Muscle of arm (tissue), 12 donors: ENCODE measurements around the gene SCLY. TPM values are rescaled to one million over a fixed set of nuclear protein-coding genes. Genes with fewer than 3 reads are reported as not detected.

ENCODE experiments used
- DNase-seq: peaks from one replicate; pipeline ENCODE4 v3.0.0-alpha.2; 2013
- polyA plus RNA-seq, 12 donors: library from polyadenylated mRNA; unstranded; fragments of 120-200 nt; gene quantifications; one replicate each; pipeline ENCODE4 v1.2.1, GENCODE V29; 2013; ENCODE audit not compliant: insufficient read length in 12 of 12

The SCLY gene
- polyA plus RNA-seq, 12 donors: 7.7 to 13.9 (median 10.2) TPM; not detected in 1

DNA sequence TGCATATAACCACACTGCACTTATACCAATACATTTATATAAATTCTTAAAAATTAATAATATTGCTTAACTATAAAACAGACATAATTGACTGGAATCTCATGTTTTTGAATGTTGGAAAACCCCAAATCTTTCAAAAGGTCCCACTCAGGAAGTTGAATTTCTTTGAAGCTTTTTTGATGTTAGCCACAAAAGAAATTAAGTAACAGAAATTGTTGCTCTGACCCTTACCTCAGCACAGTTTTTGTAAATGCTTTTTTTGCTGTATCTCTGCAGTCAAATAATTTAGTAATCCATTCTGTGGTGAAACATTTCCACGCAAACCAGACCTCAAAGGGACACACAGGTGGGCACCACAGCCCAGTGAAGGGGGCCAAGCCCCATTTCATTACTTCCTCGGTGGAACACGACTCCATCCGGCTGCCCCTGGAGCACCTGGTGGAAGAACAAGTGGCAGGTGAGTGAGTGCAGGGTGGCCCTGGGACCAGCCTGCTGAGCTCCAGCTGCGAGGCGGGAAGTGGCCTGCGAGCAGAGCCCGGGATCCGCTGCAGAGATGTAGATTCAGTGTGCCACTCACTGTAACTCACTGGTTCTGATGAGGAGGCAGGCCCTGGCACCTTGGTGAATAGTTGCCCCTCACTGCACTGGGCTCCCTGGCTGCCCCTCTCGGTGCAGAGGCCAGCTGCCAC is 8.4 kb downstream of the SCLY start:
- DNase-seq: no peak

DNA sequence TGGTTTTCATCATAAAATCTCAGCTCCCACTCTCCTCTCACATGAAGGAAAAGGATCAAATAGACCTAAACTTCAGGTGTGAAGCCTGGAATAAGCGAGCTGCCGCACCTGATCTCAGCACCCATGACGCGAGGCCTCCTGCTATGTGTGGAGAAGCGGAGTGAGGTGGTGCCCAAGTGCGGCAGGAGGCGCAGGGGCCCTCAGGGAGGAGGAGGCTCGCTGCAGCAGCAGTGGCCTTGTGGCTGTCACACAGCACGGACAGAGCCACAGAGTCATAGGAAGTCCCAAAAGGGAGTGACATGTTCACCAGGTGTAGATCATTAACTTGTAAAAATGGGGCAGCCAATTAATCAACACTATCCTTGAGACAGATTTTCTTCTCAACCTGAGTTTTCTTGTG is 9.1 kb downstream of the SCLY start:
- no peak for DNase-seq

DNA sequence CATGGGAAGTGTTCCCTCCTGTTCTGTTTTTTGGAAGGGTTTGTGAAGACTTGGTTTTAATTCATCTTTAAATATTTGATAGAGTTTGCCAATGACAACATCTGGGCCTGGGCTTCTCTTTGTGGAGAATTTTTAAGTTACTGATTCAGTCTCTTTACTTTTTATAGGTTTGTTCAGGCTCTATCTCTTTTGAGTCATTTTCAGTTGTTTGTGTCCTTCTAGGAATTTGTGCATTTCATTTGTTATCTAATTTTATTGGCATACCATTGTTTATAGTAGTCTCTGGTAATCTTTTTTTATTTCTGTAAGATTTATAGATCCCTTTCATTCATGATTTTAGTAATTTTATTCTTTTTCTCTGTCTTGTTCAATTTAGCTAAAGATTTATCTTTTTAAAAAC is 14.6 kb downstream of the SCLY start:
- DNase-seq: no peak

DNA sequence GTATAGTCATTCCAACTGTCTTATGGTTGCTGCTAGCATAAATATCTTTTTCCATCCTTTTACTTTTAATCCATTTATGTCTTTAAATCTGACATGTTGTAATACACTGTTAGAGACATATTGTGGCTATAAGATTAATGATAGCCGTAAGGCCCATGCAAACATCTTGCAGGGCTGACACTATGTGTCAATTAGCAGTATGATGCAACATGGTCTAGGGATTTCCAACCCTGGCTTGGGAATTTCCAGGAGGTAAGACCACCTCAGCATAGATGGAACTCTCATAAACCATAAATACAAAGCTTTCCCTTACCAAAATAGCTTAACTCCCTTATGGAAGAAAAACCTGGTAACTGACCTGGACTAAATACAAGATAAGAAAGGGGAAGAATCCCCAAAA is 16.5 kb downstream of the SCLY start:
- DNase-seq: no peak

DNA sequence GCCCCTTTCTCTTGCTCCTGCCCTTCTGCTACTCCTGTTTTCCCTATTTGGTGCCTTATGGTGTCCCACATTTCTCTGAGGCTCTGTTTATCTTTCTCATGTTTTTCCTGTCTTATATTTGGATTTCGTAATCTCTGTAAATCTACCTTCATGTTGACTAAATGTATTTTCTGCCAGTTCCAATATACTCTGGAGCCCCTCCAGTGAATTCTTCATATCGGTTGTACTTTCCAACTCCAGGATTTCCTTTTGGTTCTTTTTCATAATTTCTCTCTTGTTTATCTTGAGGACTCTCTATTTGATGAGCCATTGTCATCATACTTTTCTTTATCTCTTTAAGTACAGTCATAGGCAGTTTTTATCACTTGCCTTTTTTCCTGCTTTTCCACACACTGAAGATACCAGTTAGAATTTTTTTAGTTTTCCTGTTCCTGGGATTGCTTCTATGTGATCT is 19.1 kb downstream of the SCLY start:
- DNase-seq: no peak

DNA sequence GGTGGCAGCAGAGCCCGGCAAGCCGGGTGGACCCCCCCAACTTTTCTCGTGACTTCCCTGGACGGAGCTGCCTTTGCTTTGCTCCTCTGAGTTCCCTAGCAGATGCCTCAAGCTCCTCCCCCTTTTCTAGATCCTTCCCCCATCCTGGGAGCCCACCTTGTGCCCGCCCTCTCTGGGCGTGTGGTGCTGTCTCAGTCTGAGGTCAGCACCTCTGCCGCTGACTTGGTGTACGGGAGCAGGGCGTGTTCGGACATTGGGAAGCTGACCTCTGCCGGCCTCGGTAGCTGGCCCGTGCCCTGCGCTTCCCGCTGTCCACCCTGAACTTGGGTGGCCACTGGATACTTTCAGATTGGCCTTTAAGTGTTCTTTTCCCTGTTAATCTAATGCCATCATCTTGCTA is 19.7 kb downstream of the SCLY start:
- no peak for DNase-seq

DNA sequence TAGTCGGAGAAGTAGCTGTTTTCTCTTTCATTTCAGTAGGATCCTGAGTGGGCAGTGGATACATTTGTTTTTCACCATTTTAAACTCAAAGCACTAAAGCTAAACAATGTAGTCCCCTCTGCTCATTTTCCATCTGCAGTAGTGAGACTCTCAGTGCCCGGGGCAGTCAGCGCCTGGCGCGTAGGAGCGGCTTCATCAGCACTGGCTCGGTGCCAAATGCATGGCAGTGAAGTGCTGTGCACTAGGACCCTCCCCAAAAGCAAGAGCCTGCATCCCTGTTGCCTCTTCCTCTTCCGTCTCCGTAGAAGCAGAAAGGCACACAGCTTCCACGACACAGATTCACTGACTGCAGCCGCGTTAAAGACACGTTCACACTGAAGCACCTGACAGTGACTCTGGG is 20.3 kb downstream of the SCLY start:
- DNase-seq: no peak

DNA sequence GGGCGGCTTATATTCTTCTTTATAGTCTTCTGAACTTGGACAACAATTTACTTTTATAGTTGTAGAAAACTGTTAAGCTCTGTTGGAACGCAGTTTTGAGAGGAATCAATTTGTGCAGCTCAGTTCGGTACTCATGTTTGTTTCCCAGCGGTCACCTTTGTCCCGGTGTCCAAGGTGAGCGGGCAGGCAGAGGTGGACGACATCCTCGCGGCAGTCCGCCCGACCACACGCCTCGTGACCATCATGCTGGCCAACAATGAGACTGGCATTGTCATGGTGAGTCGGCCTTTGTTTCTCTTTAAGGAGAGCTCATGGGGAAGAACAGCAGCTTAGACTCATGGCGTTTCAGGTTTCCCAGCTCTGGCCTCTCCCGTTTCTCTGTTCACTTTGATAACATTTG is 20.8 kb downstream of the SCLY start:
- no peak for DNase-seq

DNA sequence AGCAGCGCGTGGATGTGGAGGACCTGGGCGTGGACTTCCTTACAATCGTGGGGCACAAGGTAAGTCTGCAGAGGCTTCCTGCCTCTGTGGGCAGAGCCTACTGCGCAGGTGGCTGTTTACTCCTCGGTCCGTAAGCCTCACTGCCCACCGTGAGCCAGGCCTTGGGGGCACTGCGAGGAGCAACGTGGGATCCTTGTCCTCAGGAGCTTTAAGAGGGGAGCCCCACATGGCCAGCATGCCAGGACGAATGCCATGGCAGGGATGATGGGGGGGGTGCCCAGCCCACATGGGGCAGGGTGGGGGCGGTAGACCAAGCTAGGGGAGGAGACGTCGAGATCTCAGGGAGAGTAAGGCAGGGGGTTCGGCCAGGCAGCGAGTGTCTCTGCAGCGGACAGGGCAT is 21.4 kb downstream of the SCLY start:
- DNase-seq: no peak

DNA sequence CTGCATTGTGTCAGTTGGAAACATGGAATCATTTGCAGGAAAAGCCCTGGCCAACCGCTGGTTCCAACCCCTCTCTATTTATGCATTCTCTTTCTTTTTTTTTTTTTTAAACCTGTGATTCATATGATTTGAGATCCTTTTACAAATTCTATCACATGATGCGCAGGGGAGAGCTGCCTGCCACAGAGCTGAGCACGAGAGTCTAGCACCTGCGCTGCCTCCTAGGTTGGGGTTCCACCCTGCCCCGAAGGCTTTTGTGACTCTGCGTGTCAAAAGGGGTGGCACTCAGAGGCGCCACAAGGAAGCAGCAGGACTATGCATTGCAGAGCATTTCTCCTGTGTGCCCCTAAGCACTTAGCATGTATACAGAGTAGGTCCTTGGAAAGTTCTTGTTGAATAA is 22.0 kb downstream of the SCLY start:
- no peak for DNase-seq

DNA sequence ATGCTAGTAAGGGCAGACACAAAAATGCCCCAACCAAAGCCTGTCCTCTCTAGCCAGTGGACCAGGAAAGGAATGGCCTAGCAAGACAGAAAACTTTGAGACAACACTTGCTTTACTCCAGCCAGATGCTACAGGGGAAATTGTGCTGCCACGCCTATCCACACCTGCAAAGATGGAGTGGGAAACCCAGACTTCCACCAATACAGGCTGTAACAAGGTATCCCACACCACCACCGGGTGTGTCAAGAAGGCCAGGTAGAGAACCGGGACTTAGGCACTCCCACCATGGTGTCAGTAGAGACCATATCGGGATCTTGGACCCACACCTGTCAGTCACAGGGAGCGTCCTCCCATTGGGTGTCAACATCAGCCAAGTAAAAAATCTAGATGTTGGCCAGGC is 23.1 kb downstream of the SCLY start:
- DNase-seq: no peak

DNA sequence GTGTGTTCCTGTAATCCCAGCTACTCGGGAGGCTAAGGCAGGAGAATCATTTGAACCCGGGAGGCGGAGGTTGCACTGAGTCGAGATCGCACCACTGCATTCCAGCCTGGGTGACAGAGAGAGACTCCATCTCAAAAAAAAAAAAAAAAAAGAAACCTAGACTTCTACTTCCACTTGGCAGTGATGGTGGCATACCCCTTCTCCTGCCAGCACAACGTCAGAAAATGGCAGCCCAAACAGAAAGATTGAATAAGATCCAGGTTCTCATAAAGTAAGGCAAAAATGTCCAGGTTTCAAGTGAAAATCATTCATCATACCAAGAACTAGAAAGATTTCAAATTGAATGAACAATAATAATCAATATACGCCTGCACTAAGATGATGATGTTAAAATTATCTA is 24.0 kb downstream of the SCLY start:
- DNase-seq: no peak

DNA sequence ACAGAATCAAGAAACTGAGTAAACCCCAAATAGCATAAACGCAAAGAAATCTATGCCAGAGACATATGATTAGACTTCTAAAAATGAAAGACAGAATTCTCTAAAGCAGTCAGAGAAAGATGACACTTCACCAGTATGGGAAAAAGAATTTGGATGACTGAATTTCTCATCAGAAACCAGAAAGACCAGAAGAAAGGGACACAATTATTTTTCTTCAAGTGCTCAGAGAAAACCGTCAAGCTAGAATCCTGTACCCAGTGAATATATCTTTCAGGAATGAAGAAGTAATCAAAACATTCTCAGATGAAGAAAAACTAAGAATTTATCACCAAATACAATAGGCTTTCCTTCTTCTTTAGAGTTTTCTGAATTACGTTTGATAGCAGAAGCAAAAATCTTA is 25.1 kb downstream of the SCLY start:
- no peak for DNase-seq

DNA sequence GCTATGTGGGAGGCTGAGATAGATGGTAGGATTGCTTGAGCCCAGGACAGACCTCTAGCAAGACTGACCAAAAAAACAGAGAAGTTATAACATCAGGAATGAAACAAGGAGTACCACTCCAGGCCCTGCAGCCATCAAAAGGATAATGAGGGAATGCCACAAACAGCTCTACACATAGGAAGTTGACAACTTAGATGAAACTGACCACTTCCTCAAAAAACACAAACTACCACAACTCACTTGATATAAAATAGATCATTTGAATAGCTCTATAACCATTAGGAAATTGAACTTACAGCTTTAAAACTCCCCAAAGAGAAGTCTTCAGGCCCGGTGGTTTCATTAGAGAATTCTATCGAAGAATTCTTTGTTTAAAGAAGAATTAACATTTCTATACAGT is 26.4 kb downstream of the SCLY start:
- DNase-seq: no peak

DNA sequence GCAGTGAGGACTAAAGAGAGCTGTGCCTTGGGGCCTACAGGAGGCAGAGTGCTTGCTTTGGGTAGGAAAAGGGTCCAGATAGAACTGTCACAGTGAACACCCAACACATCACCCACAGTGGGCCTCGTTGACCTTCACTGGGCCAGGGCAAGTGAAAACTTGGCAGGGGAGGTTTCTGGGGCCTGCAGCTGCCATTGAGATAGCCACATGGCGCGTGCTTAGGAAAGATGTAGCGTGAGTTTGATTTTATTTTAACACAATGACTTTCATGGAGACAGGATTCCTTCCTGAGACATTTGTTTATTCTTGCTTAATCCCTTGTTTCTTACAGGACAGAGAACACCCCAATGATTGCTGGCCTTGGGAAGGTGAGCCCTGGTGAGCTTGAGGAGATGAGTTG is 30.1 kb downstream of the SCLY start:
- no peak for DNase-seq

DNA sequence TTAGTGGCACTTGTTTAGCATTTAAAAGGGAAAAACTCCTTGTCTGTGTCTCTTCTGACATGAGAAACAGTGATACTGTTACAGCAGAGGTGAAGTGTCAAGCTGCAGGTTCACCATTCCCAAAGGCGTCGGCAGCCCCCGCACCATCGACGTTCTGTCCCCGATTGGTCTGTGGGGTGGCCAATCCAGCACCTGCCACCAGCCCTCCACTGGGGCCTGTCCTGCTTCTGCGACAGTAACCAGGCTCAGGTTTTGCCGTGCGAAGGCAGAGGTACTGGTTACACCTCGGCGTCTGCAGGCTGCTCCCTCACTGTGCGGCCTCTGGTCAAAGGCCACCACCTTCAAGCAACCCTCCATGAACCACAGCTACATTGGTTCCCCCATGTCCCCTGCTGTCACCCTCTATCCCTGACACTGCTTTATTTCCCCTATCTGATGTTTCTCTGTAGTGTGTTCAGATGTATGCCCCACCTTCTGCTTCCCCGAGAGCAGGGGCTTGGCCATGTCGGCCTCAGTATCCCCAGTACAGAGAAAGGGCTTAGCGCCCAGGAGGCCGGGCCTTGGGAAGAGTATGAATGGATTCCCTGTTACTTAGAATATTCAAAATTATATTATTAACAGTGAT is 30.7 kb downstream of the SCLY start:
- DNase-seq: no peak

DNA sequence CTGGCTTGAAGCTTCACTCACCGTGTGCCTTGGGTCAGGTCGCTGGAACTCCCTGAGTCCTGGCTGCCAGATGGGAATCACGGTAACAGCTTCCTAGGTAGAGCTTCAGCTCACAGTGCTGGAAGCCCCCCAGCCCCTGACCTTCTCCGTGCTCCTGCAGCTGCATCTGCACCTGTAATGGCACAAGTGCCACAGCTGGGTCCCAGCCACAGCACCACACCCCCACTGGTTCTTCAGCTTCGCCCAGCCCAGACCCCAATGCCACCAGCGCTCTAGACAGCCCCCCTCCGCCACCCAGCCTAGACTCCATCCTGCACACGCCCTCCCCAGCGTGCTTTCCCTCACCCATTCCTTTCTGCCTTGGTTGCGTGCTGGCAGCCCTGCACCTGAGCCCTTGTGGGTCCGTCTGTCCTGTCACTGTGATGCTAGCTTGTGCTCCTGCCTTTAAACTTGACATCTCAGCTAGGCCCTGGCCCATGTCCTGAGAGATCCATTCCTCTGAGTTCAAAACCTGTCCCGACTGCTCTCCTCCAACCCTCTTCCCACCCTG is 31.8 kb downstream of the SCLY start:
- no peak for DNase-seq

DNA sequence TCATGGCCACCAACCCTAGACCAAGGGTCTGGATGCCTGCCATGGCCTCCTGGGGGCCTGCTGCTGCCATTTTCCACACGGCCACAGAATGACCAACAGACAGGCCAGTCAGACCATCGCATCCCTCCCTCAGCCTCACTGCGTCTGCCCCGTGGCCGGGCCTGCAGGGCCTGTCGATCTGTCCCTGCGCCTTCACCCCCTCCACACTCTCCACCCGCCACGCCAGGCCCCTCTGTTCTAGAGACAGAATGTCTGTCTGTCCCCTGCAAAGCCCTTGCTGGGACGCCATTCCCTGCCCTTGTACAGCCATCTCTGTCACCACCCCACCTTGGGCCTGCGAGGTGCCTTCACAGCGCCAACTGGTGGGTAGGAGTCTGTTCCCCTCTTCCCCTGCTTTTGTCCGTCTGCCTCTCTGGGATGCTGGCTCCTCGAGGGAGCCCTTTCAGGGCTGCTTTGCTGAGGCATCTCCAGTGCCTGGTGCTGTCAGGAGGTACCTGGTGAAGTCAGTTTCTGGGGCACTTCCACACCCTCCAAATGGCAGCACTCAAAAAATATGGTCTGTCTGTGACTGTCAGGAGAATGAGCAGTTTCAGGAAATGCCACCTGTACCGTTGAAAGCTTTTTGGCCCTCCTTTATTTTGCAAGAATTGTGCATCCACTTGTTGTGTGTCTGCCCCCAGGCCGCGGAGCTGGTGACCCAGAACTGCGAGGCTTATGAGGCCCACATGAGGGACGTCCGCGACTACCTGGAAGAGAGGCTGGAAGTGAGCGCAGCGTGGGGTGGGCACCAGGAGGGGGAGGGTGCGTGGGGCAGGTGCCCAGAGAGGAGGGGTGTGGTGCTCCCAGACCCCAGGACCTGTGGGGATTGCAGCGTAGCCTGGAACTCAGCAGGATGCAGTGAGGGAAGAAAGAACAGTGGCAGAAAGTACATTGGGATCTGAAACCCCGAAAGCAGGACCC is 32.7 kb downstream of the SCLY start:
- DNase-seq: no peak

DNA sequence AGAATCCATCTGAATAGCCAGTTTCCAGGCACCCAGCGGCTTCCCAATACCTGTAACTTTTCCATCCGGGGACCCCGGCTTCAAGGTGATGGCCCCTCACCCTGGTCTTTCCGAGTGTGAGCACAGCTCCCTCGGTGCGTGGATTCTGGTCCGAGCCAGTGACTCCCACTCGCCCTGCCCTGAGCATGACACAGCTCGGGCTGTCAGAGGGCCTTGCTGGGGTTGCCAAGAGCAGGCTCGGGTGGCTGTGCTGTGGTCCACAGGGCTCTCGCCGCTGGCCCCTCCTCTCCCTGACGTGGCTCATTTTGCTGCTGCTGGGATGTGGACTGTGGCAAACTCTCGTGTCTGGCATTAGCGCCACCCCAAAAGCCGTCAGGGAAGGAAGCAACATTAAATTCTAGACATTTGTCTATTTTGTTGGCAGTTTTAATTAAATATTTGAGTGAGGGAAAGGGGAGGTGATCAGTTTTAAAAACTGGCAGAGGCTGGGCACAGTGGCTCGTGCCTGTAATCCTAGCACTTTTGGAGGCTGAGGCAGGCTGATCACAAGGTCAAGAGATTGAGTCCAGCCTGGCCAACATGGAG is 33.7 kb downstream of the SCLY start:
- DNase-seq: no peak

DNA sequence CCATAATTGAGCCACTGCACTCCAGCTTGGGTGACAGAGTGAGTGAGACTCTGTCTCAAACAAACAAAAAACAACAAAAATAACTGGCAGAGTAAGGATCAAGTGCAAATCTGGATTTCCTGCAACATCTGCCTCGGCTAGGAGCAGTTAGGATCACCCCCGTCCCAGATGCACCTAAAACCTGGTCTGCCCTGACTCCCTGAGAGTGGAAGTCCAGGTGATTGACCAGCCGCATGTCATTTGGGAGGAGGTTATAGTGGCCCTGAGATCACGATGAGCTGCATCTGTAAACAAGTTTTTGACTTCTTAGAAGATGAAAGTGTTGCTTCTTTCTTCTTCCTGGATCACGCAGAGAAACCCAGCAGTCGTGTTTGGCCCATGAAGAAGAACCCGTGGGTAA is 34.3 kb downstream of the SCLY start:
- DNase-seq: no peak

DNA sequence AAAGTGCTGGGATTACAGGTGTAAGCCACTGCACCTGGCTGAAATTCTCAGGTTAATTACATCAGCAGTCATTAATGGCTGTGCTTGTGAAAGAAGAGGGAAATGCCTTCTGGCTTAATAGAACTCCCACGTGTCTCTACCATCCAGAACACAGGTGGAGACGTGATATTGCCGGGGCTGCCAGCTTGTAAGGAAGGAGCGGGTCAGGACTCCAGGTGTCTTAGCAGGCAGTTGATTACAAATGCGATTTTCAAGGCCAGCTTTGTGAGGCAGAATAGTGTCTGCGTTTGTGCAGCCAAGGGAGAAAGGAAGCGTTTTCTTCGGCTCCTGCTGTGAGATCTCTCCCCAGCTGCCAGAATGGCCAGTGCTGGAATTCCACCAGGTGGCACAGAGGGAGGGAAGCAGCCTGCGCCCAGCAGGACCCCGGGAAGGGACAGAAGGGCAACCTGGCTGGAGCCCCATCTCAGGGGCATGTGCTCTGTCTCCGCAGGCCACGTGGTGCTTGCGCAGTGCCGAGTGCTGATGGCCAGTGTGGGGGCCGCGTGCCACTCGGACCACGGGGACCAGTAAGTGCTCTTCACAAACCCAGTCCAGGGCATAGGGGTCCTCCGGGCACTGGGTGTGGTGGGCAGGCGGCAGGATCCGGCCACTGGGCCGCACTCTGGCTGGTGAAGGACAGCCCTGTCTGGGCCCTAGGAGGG is 35.7 kb downstream of the SCLY start:
- no peak for DNase-seq
